Thymus (tissue), 11 donors: Measurements from ENCODE around the gene TFEB. TPM values are rescaled to one million over a fixed set of nuclear protein-coding genes. Genes with fewer than 3 reads are reported as not detected.
A peak's percentile ranks its signal among the peaks of the same experiment; 100 is the strongest.

Experiments
- DNase-seq, 9 donors: peaks; one replicate each; pipeline ENCODE4 v3.0.0-alpha.2; 2013; ENCODE audit warnings: low spot score in 9 of 9, low read depth in 6 of 9, missing footprints in 1 of 9
- H3K27ac ChIP-seq, 2 donors: one replicate each; pipeline ENCODE4 v1.5.1; 2013; ENCODE audit warnings: control low read depth in 1 of 2, low read depth in 1 of 2, low read length in 1 of 2, mild to moderate bottlenecking in 1 of 2, moderate library complexity in 1 of 2
- H3K27me3 ChIP-seq, 2 donors: one replicate each; pipeline ENCODE4 v1.5.1; 2013; ENCODE audit warnings: low read length in 1 of 2; ENCODE audit not compliant: control insufficient read depth in 2 of 2, insufficient read depth in 1 of 2
- H3K36me3 ChIP-seq, 2 donors: one replicate each; pipeline ENCODE4 v1.5.1; 2013; ENCODE audit warnings: low read length in 1 of 2, mild to moderate bottlenecking in 1 of 2, moderate library complexity in 1 of 2; ENCODE audit not compliant: control insufficient read depth in 2 of 2, insufficient read depth in 2 of 2
- H3K4me1 ChIP-seq, 2 donors: one replicate each; pipeline ENCODE4 v1.5.1; 2013; ENCODE audit warnings: low read length in 2 of 2; ENCODE audit not compliant: control insufficient read depth in 2 of 2, insufficient read depth in 2 of 2
- H3K4me3 ChIP-seq, 2 donors: one replicate each; pipeline ENCODE4 v1.5.1; 2013; ENCODE audit warnings: low read length in 2 of 2, control low read depth in 1 of 2, mild to moderate bottlenecking in 1 of 2
- H3K9me3 ChIP-seq, 2 donors: one replicate each; pipeline ENCODE4 v1.5.1; 2013; ENCODE audit warnings: low read length in 1 of 2, mild to moderate bottlenecking in 1 of 2; ENCODE audit not compliant: control insufficient read depth in 2 of 2, insufficient read depth in 1 of 2
- WGBS: extraction: QIAGEN DNeasy Blood & Tissue Kit; methylation state at CpG from one replicate; pipeline ENCODE4 v1.1.7; 2013; 5-methylcytosine and 5-hydroxymethylcytosine counted together
- polyA plus RNA-seq: library from polyadenylated mRNA; stranded (reverse); fragments of 200-250 nt; gene quantifications from one replicate; pipeline ENCODE4 v1.2.3, GENCODE V29; 2013
- total RNA-seq: library from RNA; stranded (reverse); fragments of 120-200 nt; gene quantifications from one replicate; pipeline ENCODE4 v1.2.4, GENCODE V29; 2013
- donor health status: healthy.

The TFEB gene
- total and polyA plus RNA-seq, 2 donors = 6.1 to 22.8 TPM

- Histone ChIP-seq H3K4me1 (peaks cover 0 to 30% of the 10 kb centered on the region in 2 donors), H3K36me3 (no peaks in the 10 kb centered on the region), H3K4me3 (no peak overlapping the region), H3K27me3 (peaks cover 0 to 10% of the 10 kb centered on the region in 2 donors), H3K9me3 (no peaks in the 10 kb centered on the region), H3K27ac (no peak overlapping the region)
- no peak for DNase-seq
- 97% methylated on average over 2 of the region's 2 CpGs for WGBS
Measured at GRCh38 chr6:41720783-41721182, 14.6 kb downstream of the TFEB start.

GRCh38 chr6:41720262-41720620 lies 15.2 kb downstream of the TFEB start:
- WGBS = 95% methylated on average over 3 of the region's 3 CpGs
- DNase-seq = no peak
- peaks cover 0 to 10% of the 10 kb centered on the region in 2 donors for H3K27me3 ChIP-seq
- H3K36me3 ChIP-seq = no peaks in the 10 kb centered on the region
- H3K9me3 ChIP-seq = no peaks in the 10 kb centered on the region
- H3K27ac ChIP-seq = no peak overlapping the region
- H3K4me3 ChIP-seq = no peak overlapping the region
- peaks cover 0 to 30% of the 10 kb centered on the region in 2 donors for H3K4me1 ChIP-seq

- Histone ChIP-seq H3K36me3 (no peaks in the 10 kb centered on the region), H3K27ac (no peak overlapping the region), H3K9me3 (no peaks in the 10 kb centered on the region), H3K4me1 (peaks cover 0 to 29% of the 10 kb centered on the region in 2 donors), H3K27me3 (peaks cover 0 to 10% of the 10 kb centered on the region in 2 donors), H3K4me3 (no peak overlapping the region)
- WGBS = 96% methylated on average over 7 of the region's 7 CpGs
- no peak for DNase-seq
Measured at GRCh38 chr6:41719436-41720261, 15.8 kb downstream of the TFEB start.

GRCh38 chr6:41718828-41719227 lies 16.6 kb downstream of the TFEB start:
- Histone ChIP-seq H3K27me3 (peaks cover 0 to 9% of the 10 kb centered on the region in 2 donors), H3K4me1 (peaks cover 0 to 21% of the 10 kb centered on the region in 2 donors), H3K4me3 (no peak overlapping the region), H3K36me3 (no peaks in the 10 kb centered on the region), H3K9me3 (no peaks in the 10 kb centered on the region), H3K27ac (no peak overlapping the region)
- DNase-seq = no peak
- 96% methylated on average over 5 of the region's 5 CpGs for WGBS

GRCh38 chr6:41717392-41717736 lies 18.0 kb downstream of the TFEB start:
- no peak overlapping the region for H3K27ac ChIP-seq
- 96% methylated on average over 1 of the region's 1 CpG for WGBS
- H3K27me3 ChIP-seq = no peaks in the 10 kb centered on the region

GRCh38 chr6:41716516-41717391 lies 18.7 kb downstream of the TFEB start:
- Histone ChIP-seq H3K27me3 (no peaks in the 10 kb centered on the region), H3K27ac (no peak overlapping the region), H3K4me3 (no peak overlapping the region), H3K4me1 (peaks cover 0 to 12% of the 10 kb centered on the region in 2 donors), H3K36me3 (no peaks in the 10 kb centered on the region), H3K9me3 (no peaks in the 10 kb centered on the region)
- DNase-seq = no peak
- WGBS = 94% methylated on average over 11 of the region's 11 CpGs

More at GRCh38 chr6:41717392-41717736, 18.0 kb downstream of the TFEB start:
- Histone ChIP-seq H3K4me1 (peaks cover 0 to 12% of the 10 kb centered on the region in 2 donors), H3K9me3 (no peaks in the 10 kb centered on the region), H3K4me3 (no peak overlapping the region), H3K36me3 (no peaks in the 10 kb centered on the region)
- DNase-seq = no peak

- H3K27ac ChIP-seq = no peak overlapping the region
- WGBS = 79% methylated on average over 5 of the region's 5 CpGs
Measured at GRCh38 chr6:41715795-41716515, 19.5 kb downstream of the TFEB start.

GRCh38 chr6:41714556-41715273 lies 20.7 kb downstream of the TFEB start:
- H3K4me1 ChIP-seq = peaks cover 0 to 12% of the 10 kb centered on the region in 2 donors
- WGBS = 93% methylated on average over 14 of the region's 14 CpGs
- no peak overlapping the region for H3K27ac ChIP-seq
- no peaks in the 10 kb centered on the region for H3K9me3 ChIP-seq
- H3K4me3 ChIP-seq = no peak overlapping the region
- no peaks in the 10 kb centered on the region for H3K36me3 ChIP-seq
- no peaks in the 10 kb centered on the region for H3K27me3 ChIP-seq
- DNase-seq = no peak

More at GRCh38 chr6:41715795-41716515, 19.5 kb downstream of the TFEB start:
- Histone ChIP-seq H3K4me3 (no peak overlapping the region), H3K27me3 (no peaks in the 10 kb centered on the region), H3K9me3 (no peaks in the 10 kb centered on the region), H3K4me1 (peaks cover 0 to 12% of the 10 kb centered on the region in 2 donors), H3K36me3 (no peaks in the 10 kb centered on the region)
- DNase-seq = peak in 1 of 9 donors; percentile 20
